ENCODE results near the gene PLCL1.

GRCh38 chr2:198161151-198161550 is 356.8 kb downstream of the PLCL1 start:
- TF ChIP-seq SIN3A (IDR thresholded peaks at IDR 0.05; ENCODE audit: borderline replicate concordance, insufficient read depth, low read length) = no peak
- TF ChIP-seq POLR2AphosphoS5 (IDR thresholded peaks at IDR 0.05; ENCODE audit: low read depth, low read length) = no peak
- no peak for TF ChIP-seq TAF1 (IDR thresholded peaks at IDR 0.05; ENCODE audit: borderline replicate concordance, insufficient read depth, low read length)
- no peak for TF ChIP-seq REST (IDR thresholded peaks at IDR 0.05; ENCODE audit: insufficient read depth in 1 of 2, low read depth in 2 of 2, low read length in 2 of 2)
- no peak for TF ChIP-seq FOXP2 (optimal IDR thresholded peaks at IDR 0.05; ENCODE audit: borderline replicate concordance, extremely low read depth, extremely low read length, insufficient read depth)

Data from PFSK-1 (cell line).